SIG-M5 treated with dmso at 0.1 percent for 504 hours (cell line): ENCODE data around the gene MYBBP1A.

ENCODE experiments used
- DNase-seq: peaks from one replicate; lab custom pipeline; 2025; ENCODE audit not compliant: unreplicated experiment; lab: John Stamatoyannopoulos, UW

The MYBBP1A gene

GRCh38 chr17:4505187-4505586, 50.0 kb downstream of the MYBBP1A start:
- no peak for DNase-seq

- no peak for DNase-seq
Observed at GRCh38 chr17:4504188-4504587, 51.0 kb downstream of the MYBBP1A start.

- DNase-seq = no peak
Observed at GRCh38 chr17:4503283-4504025, 51.7 kb downstream of the MYBBP1A start.

DNA sequence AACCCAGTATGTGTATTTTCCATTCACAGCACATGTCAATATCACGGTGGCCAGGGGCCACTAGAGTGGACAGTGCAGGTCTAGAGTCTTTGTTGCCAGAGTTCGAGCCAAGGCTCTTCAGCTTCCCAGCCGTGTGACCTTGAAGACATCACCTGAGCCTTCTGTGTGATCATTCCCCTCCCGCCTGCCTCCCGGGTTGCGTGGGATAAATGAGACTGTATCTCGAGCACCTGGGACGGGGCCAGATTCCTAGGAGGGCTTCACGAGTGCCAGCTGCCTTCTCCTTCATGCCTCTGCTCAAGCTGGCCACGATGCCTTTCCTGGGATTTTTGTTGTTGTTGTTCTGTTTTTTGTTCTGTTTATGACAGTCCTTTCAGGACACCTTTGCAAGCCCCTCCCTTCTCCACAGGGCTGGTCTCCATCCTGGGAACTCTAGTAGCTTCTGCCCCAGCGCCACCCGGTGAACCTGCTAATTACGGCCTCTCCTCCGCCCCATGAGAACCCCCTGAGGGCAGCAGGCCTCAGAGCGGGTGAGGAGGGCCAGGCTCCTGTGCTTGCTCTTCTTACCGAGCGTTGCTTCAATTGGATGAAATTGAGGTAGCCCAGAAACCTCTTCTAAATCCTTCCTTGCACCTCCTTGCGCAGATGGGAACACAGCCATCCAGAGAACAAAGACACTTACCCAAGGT, 52.6 kb downstream of the MYBBP1A start:
- no peak for DNase-seq

DNA sequence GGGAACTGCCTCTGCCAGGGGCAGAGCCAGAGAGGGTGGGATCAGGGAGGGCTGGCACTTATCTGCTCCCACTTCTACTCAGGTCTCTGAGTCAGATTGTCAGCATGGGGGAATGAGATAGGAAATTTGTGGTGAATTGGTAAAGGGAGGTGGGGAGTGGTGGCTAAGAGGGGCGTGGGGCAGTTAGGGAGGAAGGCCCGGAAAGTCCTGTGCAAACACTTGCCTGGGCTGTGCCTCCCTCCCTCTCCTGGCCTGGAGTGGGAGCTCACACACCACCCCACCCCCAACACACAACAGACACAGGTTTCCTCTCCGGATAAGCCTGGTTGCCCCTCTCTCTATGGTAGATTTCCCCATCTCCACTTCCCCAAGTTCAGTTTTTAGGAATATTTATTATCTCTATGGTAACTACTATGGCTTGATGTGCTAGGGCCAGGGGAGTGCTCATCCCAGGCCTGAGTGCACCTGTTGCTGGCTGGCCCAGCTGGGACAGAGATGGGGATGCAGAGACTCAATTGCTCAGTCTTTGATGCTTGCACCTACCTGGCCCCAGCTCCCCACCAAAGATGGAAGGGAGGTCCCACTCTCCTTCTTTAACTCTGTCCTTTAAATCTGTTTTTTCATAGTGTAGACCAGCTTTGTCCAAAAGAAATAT, 53.8 kb downstream of the MYBBP1A start:
- DNase-seq = no peak

- no peak for DNase-seq
Observed at GRCh38 chr17:4500191-4500571, 55.0 kb downstream of the MYBBP1A start.

GRCh38 chr17:4499431-4500190, 55.6 kb downstream of the MYBBP1A start:
- DNase-seq = peak; percentile 33

DNA sequence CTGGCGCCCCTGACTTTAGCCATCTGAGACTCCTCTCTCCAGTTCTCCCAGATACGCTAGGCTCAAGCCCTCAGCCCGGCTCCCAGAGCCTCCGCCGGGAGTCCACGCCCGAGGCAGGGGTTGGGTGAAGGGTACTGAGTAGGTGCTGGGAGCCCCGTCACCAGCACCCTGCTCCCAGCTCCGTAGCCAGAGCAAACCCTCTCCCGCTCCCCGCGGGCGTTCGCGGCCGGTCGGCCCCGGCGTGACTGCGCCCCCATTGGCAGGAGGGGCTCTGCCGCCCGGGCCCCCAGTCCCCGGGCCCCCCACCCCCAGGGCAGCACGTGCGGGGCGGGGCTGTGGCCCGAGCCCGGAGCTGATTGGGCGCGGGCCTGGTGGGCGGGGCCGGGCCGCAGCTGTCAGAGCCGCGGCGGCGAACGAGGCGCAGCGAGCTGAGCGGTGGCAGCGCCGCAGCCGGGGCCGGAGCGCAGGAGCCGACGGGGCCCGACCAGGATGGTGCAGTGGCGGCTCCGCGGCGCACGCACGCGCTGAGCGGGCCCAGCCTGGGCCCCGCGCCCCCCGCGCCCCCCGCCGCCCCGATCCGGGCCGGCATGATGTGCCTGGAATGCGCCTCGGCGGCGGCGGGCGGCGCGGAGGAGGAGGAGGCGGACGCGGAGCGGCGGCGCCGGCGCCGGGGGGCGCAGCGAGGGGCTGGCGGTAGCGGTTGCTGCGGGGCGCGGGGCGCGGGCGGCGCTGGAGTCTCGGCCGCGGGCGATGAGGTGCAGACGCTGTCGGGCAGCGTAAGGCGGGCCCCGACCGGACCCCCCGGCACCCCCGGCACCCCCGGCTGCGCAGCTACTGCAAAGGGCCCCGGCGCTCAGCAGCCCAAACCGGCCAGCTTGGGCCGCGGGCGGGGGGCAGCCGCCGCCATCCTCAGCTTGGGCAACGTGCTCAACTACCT, 56.5 kb downstream of the MYBBP1A start, which contains the start of gene SPNS2:
Gene SPNS2 (plus strand): TSS at position 421 of the 937 bp plus-strand sequence. CDS start 167 bp downstream, at position 588.
- peak; percentile 55 for DNase-seq

GRCh38 chr17:4497101-4497824, 57.9 kb downstream of the MYBBP1A start:
- DNase-seq = peak; percentile 33

DNA sequence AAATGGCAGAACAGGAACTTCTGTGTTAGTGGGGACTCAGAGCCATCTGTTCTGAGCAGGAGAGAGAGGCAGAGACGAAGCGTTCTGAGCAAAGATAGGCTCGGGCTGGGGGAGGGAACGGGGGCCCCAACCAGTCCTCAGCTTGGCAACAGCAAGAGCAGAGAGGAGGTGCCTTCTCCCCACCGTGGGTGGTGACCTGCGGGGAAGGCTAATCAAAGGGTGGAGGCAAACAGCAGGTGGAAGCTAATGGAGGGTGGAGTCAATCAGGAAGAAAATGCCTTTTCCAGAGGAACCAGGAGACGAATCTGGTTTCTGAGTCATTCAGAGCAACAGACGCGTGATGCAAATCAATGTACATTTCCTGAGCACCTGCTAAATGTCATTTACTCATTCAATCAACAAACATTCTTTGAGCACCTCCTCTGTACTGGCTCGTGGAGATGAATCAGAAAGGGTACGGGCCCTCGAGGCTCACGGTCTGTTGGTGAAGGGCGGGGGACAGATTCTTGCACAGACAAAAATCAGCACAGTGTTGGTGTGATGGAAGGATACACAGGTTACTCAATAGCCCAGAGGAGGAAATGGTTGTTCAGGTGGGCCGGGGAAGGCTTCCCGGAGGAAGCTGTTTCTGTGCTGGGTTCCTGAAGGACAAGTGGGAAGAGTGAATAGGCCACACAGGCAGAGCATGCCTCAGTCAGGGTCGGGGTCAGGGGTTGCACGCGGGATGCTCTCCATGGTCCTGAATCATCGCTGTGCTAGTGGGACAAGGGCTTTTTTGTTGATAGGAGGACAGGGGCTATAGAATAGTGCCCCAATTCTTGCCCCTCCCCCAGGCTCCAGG, 62.2 kb downstream of the MYBBP1A start:
- peak; percentile 45 for DNase-seq

DNA sequence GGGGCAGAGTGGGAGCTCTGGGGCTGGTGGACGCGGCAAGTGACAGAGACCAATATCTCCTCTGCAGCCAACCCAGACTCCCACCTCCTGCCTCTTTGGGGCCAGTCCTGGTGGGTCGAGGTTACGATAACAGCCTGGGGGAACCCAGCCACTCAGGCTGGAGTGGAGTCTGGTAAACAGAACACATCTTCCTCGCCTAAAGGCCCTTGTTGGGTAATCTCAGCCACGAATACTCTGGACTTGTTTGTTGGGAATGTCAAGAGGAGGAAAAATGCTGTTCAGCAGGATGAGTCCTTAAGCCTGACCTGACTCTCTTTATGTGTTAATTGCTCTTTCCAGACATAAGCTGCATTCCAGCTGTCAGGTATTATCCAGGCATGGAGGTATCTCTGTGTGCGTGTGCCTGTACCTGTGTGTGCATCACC, 64.5 kb downstream of the MYBBP1A start:
- DNase-seq = no peak

- no peak for DNase-seq
Observed at GRCh38 chr17:4490109-4490591, 65.0 kb downstream of the MYBBP1A start.

GRCh38 chr17:4488989-4489595, 66.1 kb downstream of the MYBBP1A start:
- DNase-seq = no peak
